ENCODE measurements around the gene HERC4. TPM values are rescaled to one million over a fixed set of nuclear protein-coding genes. Genes with fewer than 3 reads are reported as not detected.

HERC4 gene
- total and polyA plus RNA-seq, 4 donors, result 7.3 to 53.2 (median 16.0) TPM

DNA sequence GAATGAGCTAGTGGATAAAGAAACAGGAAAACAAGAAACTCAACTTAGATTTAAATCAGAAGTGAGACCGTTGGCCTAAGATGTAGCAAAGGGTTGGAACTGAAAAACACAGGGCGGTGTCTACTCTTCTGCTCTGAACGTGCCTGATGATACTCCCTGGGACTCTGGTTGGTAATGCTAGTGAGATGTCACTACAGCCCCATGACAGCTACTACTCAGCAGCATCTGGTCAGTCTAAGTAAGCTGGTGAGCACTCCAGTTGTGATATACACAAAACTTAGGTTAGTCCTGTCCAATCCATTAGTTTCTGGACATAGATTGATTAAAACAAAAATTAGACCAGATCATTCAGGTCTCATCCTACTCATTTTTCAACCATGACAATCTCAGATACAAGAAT, 49.6 kb upstream of the HERC4 start (continued):
- TF ChIP-seq, protein P1, sequence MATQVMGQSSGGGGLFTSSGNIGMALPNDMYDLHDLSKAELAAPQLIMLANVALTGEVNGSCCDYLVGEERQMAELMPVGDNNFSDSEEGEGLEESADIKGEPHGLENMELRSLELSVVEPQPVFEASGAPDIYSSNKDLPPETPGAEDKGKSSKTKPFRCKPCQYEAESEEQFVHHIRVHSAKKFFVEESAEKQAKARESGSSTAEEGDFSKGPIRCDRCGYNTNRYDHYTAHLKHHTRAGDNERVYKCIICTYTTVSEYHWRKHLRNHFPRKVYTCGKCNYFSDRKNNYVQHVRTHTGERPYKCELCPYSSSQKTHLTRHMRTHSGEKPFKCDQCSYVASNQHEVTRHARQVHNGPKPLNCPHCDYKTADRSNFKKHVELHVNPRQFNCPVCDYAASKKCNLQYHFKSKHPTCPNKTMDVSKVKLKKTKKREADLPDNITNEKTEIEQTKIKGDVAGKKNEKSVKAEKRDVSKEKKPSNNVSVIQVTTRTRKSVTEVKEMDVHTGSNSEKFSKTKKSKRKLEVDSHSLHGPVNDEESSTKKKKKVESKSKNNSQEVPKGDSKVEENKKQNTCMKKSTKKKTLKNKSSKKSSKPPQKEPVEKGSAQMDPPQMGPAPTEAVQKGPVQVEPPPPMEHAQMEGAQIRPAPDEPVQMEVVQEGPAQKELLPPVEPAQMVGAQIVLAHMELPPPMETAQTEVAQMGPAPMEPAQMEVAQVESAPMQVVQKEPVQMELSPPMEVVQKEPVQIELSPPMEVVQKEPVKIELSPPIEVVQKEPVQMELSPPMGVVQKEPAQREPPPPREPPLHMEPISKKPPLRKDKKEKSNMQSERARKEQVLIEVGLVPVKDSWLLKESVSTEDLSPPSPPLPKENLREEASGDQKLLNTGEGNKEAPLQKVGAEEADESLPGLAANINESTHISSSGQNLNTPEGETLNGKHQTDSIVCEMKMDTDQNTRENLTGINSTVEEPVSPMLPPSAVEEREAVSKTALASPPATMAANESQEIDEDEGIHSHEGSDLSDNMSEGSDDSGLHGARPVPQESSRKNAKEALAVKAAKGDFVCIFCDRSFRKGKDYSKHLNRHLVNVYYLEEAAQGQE (IDR thresholded peaks at IDR 0.05), result no peak
- TF ChIP-seq GABPA (IDR thresholded peaks at IDR 0.05 in 1 of 2, conservative IDR thresholded peaks at IDR 0.05 in 1 of 2) (no peak), JUND (IDR thresholded peaks at IDR 0.05) (no peak), FOXA2 (IDR thresholded peaks at IDR 0.05) (no peak), TAF1 (conservative IDR thresholded peaks at IDR 0.05) (no peak), HNF4A (conservative IDR thresholded peaks at IDR 0.05) (no peak)
- TF ChIP-seq, protein P2, sequence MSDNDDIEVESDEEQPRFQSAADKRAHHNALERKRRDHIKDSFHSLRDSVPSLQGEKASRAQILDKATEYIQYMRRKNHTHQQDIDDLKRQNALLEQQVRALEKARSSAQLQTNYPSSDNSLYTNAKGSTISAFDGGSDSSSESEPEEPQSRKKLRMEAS (IDR thresholded peaks at IDR 0.05), result no peak
- TF ChIP-seq, protein P3, sequence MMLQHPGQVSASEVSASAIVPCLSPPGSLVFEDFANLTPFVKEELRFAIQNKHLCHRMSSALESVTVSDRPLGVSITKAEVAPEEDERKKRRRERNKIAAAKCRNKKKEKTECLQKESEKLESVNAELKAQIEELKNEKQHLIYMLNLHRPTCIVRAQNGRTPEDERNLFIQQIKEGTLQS (IDR thresholded peaks at IDR 0.05), result no peak

DNA sequence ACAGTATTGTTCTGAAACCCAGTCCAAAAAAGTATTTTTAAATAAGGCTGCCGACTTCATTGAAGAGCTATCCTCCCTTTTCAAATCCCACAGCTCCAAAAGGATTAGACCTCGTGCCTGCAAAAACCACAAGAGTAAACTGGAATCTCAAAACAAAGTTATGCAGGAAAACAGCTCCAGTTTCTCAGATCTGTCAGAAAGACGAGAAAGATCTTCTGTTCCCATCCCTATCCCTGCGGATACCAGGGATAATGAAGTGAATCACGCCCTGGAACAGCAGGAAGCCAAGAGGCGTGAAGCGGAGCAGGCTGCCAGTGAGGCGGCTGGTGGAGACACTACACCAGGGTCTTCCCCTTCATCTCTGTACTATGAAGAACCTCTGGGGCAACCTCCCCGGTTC, 46.8 kb upstream of the HERC4 start:
- Histone ChIP-seq H3K9ac (ENCODE audit: low read depth in 1 of 2, low read length in 2 of 2) (no peak overlapping the region), H3K27me3 (ENCODE audit: control insufficient read depth in 4 of 4, insufficient read depth in 4 of 4, low read length in 3 of 4) (no peaks in the 10 kb centered on the region), H3K4me1 (ENCODE audit: control insufficient read depth in 4 of 4, insufficient read depth in 4 of 4, low read length in 3 of 4) (peaks cover 0 to 3% (median 0%) of the 10 kb centered on the region in 4 donors), H3K27ac (ENCODE audit: low read depth in 1 of 2, low read length in 2 of 2) (no peak overlapping the region), H3K36me3 (ENCODE audit: control insufficient read depth in 4 of 4, insufficient read depth in 3 of 4, low read depth in 1 of 4, low read length in 3 of 4) (no peaks in the 10 kb centered on the region), H3K4me3 (ENCODE audit: low read depth in 1 of 3, low read length in 3 of 3) (no peak overlapping the region), H3K9me3 (ENCODE audit: control insufficient read depth in 4 of 4, low read length in 3 of 4) (no peaks in the 10 kb centered on the region)
- TF ChIP-seq HNF4G (IDR thresholded peaks at IDR 0.05) (no peak), EGR1 (IDR thresholded peaks at IDR 0.05; ENCODE audit: low read depth in 2 of 2) (no peak), YY1 (IDR thresholded peaks at IDR 0.05) (no peak), TAF1 (conservative IDR thresholded peaks at IDR 0.05) (no peak), SP1 (IDR thresholded peaks at IDR 0.05) (no peak), RXRA (IDR thresholded peaks at IDR 0.05) (no peak), FOXA2 (IDR thresholded peaks at IDR 0.05) (no peak), NR2F2 (IDR thresholded peaks at IDR 0.05) (no peak), FOXA1 (IDR thresholded peaks at IDR 0.05) (no peak)
- TF ChIP-seq, protein P3 (IDR thresholded peaks at IDR 0.05), result no peak
- TF ChIP-seq, protein P4, sequence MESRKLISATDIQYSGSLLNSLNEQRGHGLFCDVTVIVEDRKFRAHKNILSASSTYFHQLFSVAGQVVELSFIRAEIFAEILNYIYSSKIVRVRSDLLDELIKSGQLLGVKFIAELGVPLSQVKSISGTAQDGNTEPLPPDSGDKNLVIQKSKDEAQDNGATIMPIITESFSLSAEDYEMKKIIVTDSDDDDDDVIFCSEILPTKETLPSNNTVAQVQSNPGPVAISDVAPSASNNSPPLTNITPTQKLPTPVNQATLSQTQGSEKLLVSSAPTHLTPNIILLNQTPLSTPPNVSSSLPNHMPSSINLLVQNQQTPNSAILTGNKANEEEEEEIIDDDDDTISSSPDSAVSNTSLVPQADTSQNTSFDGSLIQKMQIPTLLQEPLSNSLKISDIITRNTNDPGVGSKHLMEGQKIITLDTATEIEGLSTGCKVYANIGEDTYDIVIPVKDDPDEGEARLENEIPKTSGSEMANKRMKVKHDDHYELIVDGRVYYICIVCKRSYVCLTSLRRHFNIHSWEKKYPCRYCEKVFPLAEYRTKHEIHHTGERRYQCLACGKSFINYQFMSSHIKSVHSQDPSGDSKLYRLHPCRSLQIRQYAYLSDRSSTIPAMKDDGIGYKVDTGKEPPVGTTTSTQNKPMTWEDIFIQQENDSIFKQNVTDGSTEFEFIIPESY (IDR thresholded peaks at IDR 0.05), result no peak
- TF ChIP-seq, protein P1 (IDR thresholded peaks at IDR 0.05), result no peak
- TF ChIP-seq, protein P5, sequence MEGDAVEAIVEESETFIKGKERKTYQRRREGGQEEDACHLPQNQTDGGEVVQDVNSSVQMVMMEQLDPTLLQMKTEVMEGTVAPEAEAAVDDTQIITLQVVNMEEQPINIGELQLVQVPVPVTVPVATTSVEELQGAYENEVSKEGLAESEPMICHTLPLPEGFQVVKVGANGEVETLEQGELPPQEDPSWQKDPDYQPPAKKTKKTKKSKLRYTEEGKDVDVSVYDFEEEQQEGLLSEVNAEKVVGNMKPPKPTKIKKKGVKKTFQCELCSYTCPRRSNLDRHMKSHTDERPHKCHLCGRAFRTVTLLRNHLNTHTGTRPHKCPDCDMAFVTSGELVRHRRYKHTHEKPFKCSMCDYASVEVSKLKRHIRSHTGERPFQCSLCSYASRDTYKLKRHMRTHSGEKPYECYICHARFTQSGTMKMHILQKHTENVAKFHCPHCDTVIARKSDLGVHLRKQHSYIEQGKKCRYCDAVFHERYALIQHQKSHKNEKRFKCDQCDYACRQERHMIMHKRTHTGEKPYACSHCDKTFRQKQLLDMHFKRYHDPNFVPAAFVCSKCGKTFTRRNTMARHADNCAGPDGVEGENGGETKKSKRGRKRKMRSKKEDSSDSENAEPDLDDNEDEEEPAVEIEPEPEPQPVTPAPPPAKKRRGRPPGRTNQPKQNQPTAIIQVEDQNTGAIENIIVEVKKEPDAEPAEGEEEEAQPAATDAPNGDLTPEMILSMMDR (IDR thresholded peaks at IDR 0.05; ENCODE audit: low read depth, low read length, missing input control), result no peak
- WGBS, result 91% methylated on average over 9 of the region's 9 CpGs
- no peak for DNase-seq (ENCODE audit: low spot score)
